Fibroblast of the aortic adventitia (primary cell): Measurements from ENCODE around the gene ZNF786. TPM values are rescaled to one million over a fixed set of nuclear protein-coding genes. Genes with fewer than 3 reads are reported as not detected.

Source experiments
- DNase-seq: peaks from one replicate; pipeline ENCODE4 v3.0.0-alpha.2; 2010; ENCODE audit warnings: low read depth
- H3K4me3 ChIP-seq: 2 replicates; pipeline ENCODE4 v1.5.1; 2011; ENCODE audit warnings: low read depth, mild to moderate bottlenecking, control low read depth, low read length, moderate library complexity
- small RNA-seq: library from RNA; depleted of rRNA; stranded (forward); fragments of <200 nt; gene quantifications from one replicate; pipeline ENCODE3, GENCODE V24; 2012
- total RNA-seq: library from RNA; depleted of rRNA; stranded (reverse); fragments of >200 nt; gene quantifications from 2 replicates; pipeline ENCODE4 v1.2.3, GENCODE V29; 2012; ENCODE audit warnings: low replicate concordance
- TF ChIP-seq, protein P1 (sequence below): IDR thresholded peaks from 2 replicates; pipeline ENCODE4 v1.5.1; 2011; ENCODE audit warnings: mild to moderate bottlenecking, low read length, control low read depth, inconsistent platforms; ENCODE audit not compliant: insufficient read depth

Gene ZNF786
- total RNA-seq, 1 donor = 5.2 TPM

DNA sequence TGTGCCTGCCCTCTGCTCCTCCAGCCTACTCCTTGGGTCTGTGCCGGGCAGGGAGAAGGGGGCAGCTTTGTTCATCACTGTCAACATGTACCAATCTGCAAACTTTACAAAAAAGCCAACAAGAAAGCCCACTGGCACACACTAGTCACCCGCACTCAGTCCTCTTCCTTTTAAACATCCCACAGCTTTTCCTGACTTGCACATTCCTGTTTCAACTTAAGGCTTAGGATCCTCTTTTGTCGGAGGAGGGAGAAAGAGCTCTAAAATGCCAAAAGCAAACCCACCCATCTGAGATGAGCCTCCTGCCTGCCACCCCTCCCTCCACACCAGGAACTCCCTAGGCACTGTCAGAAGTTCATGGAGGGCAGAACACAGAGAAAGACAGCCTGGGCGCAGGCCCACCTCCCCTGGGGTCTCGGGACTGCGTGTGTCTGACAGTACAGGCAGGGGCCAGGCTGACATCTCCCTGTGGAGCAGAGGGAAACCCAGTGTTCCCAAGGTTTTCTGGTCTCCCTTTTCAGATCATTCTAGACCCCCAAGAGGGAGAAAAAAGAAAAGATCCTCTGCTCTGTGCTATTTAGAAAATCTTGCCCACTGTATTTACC, 67.7 kb downstream of the ZNF786 start:
- no peak overlapping the region for H3K4me3 ChIP-seq
- TF ChIP-seq, protein P1, sequence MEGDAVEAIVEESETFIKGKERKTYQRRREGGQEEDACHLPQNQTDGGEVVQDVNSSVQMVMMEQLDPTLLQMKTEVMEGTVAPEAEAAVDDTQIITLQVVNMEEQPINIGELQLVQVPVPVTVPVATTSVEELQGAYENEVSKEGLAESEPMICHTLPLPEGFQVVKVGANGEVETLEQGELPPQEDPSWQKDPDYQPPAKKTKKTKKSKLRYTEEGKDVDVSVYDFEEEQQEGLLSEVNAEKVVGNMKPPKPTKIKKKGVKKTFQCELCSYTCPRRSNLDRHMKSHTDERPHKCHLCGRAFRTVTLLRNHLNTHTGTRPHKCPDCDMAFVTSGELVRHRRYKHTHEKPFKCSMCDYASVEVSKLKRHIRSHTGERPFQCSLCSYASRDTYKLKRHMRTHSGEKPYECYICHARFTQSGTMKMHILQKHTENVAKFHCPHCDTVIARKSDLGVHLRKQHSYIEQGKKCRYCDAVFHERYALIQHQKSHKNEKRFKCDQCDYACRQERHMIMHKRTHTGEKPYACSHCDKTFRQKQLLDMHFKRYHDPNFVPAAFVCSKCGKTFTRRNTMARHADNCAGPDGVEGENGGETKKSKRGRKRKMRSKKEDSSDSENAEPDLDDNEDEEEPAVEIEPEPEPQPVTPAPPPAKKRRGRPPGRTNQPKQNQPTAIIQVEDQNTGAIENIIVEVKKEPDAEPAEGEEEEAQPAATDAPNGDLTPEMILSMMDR = no peak
- no peak for DNase-seq

DNA sequence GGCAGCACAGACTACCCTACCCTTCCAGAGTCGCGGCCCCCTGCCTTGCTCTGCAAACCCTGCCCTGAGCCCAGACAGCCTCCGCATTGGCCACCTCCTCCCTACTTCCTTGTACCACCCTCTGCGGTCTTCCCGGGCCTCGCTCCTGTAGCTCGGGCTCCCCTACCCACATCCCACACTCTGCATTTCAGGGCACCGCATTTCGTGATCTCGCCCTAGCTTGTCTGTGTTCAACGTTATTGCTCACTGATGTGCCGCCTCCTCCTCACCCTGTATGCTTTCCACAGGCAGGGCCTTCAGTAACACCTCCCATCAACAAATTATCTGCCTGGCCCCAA, 68.8 kb downstream of the ZNF786 start:
- no peak overlapping the region for H3K4me3 ChIP-seq
- TF ChIP-seq, protein P1 = no peak
- no peak for DNase-seq

DNA sequence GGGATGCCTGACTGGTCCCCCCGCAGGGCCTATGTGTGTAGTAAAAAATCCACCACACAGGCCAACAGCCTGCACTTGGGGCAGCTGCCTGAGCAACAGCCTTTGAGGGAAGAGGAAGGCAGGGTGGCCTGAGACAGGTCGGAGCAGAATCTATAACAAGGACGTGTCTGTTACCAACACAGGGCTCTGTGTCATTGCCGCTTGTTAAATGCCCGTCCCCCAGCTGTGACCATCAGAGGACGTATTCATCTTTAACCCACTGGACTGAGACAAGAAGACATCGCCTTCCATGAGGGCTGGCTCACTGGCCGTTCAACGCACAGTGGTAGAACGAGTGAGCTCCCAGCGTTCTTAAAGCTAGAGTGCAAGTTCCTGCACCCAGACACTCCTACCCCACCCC, 70.0 kb downstream of the ZNF786 start:
- TF ChIP-seq, protein P1 = no peak

More for the DNA sequence above, 70.0 kb downstream of the ZNF786 start:
- DNase-seq = no peak
- no peak overlapping the region for H3K4me3 ChIP-seq

Small RNAs within 50 kb of the gene (small RNA-seq; reads per million reads assigned to genes)
- gene COX6B1P1 (not detected), gene RN7SL521P (0.32 reads per million), gene RNU6-650P (not detected)

Other genes with a start within 250 kb of the ZNF786 start
- gene EZH2, start 206.4 kb downstream of the ZNF786 start, total RNA-seq = 15.0 and 30.1 TPM in 2 replicates
- gene PDIA4, start 62.2 kb downstream of the ZNF786 start, total RNA-seq = 123 and 200 TPM in 2 replicates
- gene ZNF425, start 35.6 kb upstream of the ZNF786 start, total RNA-seq = 4.3 and 6.5 TPM in 2 replicates
- gene ZNF398, start 56.7 kb upstream of the ZNF786 start, total RNA-seq = 11.2 and 15.2 TPM in 2 replicates
- gene ZNF282, start 104.8 kb upstream of the ZNF786 start, total RNA-seq = 15.5 and 31.9 TPM in 2 replicates
- 5.6 and 14.3 TPM in 2 replicates for gene ZNF212, start 148.9 kb upstream of the ZNF786 start, total RNA-seq
- gene ZNF783, start 171.5 kb upstream of the ZNF786 start, total RNA-seq = 9.1 and 12.7 TPM in 2 replicates